Endodermal cell (in vitro differentiated cells): ENCODE results near the gene ZNF335. TPM values are rescaled to one million over a fixed set of nuclear protein-coding genes. Genes with fewer than 3 reads are reported as not detected.

ENCODE experiments used
- DNase-seq: peaks from one replicate; pipeline ENCODE4 v3.0.0-alpha.2; 2017
- H3K27ac ChIP-seq: 2 replicates; pipeline ENCODE4 v1.5.1; 2013; ENCODE audit warnings: mild to moderate bottlenecking, low read depth, low read length, moderate library complexity
- H3K27me3 ChIP-seq: 2 replicates; pipeline ENCODE4 v1.6.1; 2013; ENCODE audit warnings: mild to moderate bottlenecking, low read length, moderate library complexity; ENCODE audit not compliant: insufficient read depth, control insufficient read depth, poor library complexity, severe bottlenecking
- H3K36me3 ChIP-seq: 2 replicates; pipeline ENCODE4 v1.7.0; 2013; ENCODE audit warnings: mild to moderate bottlenecking, low read length, moderate library complexity; ENCODE audit not compliant: control insufficient read depth, insufficient read depth
- H3K4me1 ChIP-seq: one replicate; pipeline ENCODE4 v1.7.0; 2013; ENCODE audit warnings: low read length; ENCODE audit not compliant: control insufficient read depth, insufficient read depth
- H3K4me3 ChIP-seq: 2 replicates; pipeline ENCODE4 v1.5.1; 2013; ENCODE audit warnings: mild to moderate bottlenecking, low read length, moderate library complexity
- H3K9ac ChIP-seq: 2 replicates; pipeline ENCODE4 v1.6.1; 2013; ENCODE audit warnings: mild to moderate bottlenecking, low read length, moderate library complexity; ENCODE audit not compliant: poor library complexity, severe bottlenecking; ENCODE audit errors: extremely low read depth
- H3K9me3 ChIP-seq: 2 replicates; pipeline ENCODE4 v1.6.1; 2013; ENCODE audit warnings: mild to moderate bottlenecking, low read length, moderate library complexity; ENCODE audit not compliant: control insufficient read depth
- H3K27ac Mint-ChIP-seq: 2 replicates; pipeline ENCODE4 v1.8.0; 2020; ENCODE audit warnings: mixed read lengths
- H3K27me3 Mint-ChIP-seq: 2 replicates; pipeline ENCODE4 v1.8.0; 2021; ENCODE audit warnings: mild to moderate bottlenecking, mixed read lengths; ENCODE audit not compliant: insufficient read depth
- H3K36me3 Mint-ChIP-seq: 2 replicates; pipeline ENCODE4 v1.8.0; 2020; ENCODE audit warnings: low read depth, mixed read lengths
- H3K4me1 Mint-ChIP-seq: 2 replicates; pipeline ENCODE4 v1.8.0; 2020; ENCODE audit warnings: mixed read lengths
- H3K4me3 Mint-ChIP-seq: 2 replicates; pipeline ENCODE4 v1.8.0; 2020; ENCODE audit warnings: mild to moderate bottlenecking, moderate library complexity, mixed read lengths
- H3K9me3 Mint-ChIP-seq: 2 replicates; pipeline ENCODE4 v1.8.0; 2020; ENCODE audit warnings: mild to moderate bottlenecking, mixed read lengths
- WGBS, 2 experiments: methylation state at CpG; one replicate each; pipeline versions ENCODE4 v1.1.5 to v1.1.7; 2013; ENCODE audit warnings: missing lambda C conversion rate in 2 of 2, mixed read lengths in 1 of 2; ENCODE audit not compliant: insufficient coverage in 1 of 2, insufficient read length in 1 of 2; 5-methylcytosine and 5-hydroxymethylcytosine counted together
- total RNA-seq, 2 donors: library from RNA; stranded (reverse); fragmentation: NEBNext Ultra II Directional in 1 of 2; extraction: Animal tissue kit (Norgen Biotek cat#: 25700) in 1 of 2; gene quantifications; 2 replicates in 1 of 2; 3 replicates in 1 of 2; pipeline ENCODE4 v1.2.1, GENCODE V29; 2021
- TF ChIP-seq, protein P1 (sequence below): fragments of 200-600 bp; sonication (generic); conservative IDR thresholded peaks from 2 replicates; pipeline ENCODE4 v1.5.0; 2021; ENCODE audit warnings: antibody characterized with exemption, mild to moderate bottlenecking

ZNF335 gene
- total RNA-seq, 2 donors from 2014 or later: 18.3 to 21.0 TPM

DNA sequence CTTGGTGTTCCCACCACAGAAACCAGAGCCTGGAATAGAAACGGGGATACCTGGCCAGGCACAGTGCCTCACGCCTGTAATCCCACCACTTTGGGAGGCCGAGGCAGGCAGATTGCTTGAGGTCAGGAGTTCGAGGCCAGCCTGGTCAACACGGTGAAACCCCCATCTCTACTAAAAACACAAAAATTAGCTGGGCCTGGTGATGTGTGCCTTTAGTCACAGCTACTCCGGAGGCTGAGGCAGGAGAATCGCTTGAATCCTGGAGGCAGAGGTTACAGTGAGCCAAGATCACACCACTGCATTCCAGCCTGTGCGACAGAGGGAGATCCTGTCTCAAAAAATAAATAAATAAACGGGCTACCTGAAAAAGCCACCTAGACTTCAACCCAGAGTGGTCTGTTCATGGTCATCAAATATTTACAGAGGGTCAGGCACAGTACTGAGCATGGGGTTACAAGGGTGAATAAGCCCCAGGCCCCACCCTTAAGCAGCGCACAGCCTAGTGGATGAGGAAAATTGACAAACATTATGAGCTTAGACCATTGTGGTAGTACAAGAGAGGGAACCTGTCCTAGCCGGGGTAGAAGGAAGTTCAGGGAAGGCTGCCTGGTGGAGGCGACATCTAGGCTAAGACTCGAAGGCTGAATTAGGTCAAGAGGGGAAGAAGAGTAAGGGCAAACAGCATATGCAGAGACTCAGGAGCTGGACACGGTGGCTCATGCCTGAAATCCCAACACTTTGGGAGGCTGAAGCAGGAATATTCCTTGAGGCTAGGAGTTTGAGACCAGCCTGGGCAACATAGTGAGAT lies 44.7 kb downstream of the ZNF335 start:
- H3K4me3 Mint-ChIP-seq: no peak overlapping the region
- no peaks in the 10 kb centered on the region for H3K9me3 ChIP-seq
- no peak for DNase-seq
- H3K4me3 ChIP-seq: no peak overlapping the region
- no peaks in the 10 kb centered on the region for H3K36me3 Mint-ChIP-seq
- no peaks in the 10 kb centered on the region for H3K27me3 Mint-ChIP-seq
- H3K9me3 Mint-ChIP-seq: no peaks in the 10 kb centered on the region
- TF ChIP-seq, protein P1, sequence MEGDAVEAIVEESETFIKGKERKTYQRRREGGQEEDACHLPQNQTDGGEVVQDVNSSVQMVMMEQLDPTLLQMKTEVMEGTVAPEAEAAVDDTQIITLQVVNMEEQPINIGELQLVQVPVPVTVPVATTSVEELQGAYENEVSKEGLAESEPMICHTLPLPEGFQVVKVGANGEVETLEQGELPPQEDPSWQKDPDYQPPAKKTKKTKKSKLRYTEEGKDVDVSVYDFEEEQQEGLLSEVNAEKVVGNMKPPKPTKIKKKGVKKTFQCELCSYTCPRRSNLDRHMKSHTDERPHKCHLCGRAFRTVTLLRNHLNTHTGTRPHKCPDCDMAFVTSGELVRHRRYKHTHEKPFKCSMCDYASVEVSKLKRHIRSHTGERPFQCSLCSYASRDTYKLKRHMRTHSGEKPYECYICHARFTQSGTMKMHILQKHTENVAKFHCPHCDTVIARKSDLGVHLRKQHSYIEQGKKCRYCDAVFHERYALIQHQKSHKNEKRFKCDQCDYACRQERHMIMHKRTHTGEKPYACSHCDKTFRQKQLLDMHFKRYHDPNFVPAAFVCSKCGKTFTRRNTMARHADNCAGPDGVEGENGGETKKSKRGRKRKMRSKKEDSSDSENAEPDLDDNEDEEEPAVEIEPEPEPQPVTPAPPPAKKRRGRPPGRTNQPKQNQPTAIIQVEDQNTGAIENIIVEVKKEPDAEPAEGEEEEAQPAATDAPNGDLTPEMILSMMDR: no peak
- H3K36me3 ChIP-seq: no peaks in the 10 kb centered on the region
- peaks cover 17% of the 10 kb centered on the region for H3K4me1 Mint-ChIP-seq
- no peak overlapping the region for H3K9ac ChIP-seq
- 93 to 98% methylated on average over 12 to 14 of the region's 14 CpGs for WGBS, 2 experiments
- no peak overlapping the region for H3K27ac ChIP-seq
- H3K27me3 ChIP-seq: no peaks in the 10 kb centered on the region
- H3K4me1 ChIP-seq: peaks cover 4% of the 10 kb centered on the region
- no peak overlapping the region for H3K27ac Mint-ChIP-seq

DNA sequence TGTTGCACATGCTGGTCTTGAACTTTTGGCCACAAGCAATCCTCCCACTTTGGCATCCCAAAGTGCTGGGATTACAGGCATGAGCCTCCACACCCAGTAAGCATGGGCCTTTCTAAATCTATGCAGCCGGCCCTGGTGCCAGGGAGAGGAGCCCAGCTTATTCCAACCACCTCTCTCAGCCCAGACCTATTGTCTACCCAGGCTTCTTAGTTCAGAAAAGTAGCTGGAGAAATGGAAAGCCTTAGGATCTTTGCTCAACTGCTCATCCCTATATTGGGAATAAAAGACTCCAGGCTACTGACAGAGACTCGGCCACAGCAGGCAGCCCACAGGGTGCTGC lies 45.3 kb downstream of the ZNF335 start:
- H3K9me3 ChIP-seq: no peaks in the 10 kb centered on the region
- peaks cover 15% of the 10 kb centered on the region for H3K4me1 Mint-ChIP-seq
- no peak overlapping the region for H3K4me3 ChIP-seq
- no peak overlapping the region for H3K4me3 Mint-ChIP-seq
- H3K27ac ChIP-seq: no peak overlapping the region
- H3K9ac ChIP-seq: no peak overlapping the region
- H3K27ac Mint-ChIP-seq: no peak overlapping the region
- WGBS, 2 experiments: 90 to 100% methylated on average over 1 to 2 of the region's 2 CpGs
- no peaks in the 10 kb centered on the region for H3K36me3 Mint-ChIP-seq
- H3K9me3 Mint-ChIP-seq: no peaks in the 10 kb centered on the region
- H3K27me3 ChIP-seq: no peaks in the 10 kb centered on the region
- H3K4me1 ChIP-seq: peaks cover 4% of the 10 kb centered on the region
- TF ChIP-seq, protein P1: no peak
- no peaks in the 10 kb centered on the region for H3K36me3 ChIP-seq
- peaks cover 3% of the 10 kb centered on the region for H3K27me3 Mint-ChIP-seq
- DNase-seq: no peak

DNA sequence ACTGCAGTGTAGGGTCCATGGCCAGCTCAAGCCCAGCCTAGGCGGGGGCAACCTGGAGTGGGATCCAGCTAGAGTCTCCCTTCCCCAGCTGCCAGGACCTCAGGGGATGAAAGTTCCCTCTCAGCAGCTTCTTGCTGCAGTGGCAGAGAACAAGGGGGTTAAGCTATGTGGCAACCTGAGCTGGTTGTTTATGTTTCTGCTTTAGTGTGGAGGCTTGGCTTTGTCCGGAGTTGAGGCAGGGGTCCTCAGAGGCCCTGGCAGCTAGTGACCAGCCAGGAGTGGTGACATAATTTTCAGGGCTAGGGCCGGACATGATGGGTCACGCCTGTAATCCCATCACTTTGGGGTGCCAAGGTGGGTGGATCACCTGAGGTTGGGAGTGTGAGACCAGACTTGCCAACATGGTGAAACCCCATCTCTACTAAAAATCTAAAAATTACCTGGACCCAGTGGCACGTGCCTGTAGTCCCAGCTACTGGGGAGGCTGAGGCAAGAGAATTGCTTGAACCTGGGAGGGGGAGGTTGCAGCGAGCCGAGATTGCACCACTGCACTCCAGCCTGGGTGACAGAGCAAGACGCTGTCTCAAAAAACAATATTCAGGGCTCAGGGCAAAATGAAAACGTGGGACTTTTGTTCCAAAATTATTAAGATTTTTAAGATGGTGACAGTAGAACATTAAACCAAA lies 46.0 kb downstream of the ZNF335 start:
- no peak overlapping the region for H3K4me3 ChIP-seq
- 81 to 93% methylated on average over 3 to 9 of the region's 9 CpGs for WGBS, 2 experiments
- H3K27me3 ChIP-seq: no peaks in the 10 kb centered on the region
- H3K4me1 ChIP-seq: peaks cover 4% of the 10 kb centered on the region
- Mint-ChIP-seq H3K4me3 (no peak overlapping the region), H3K9me3 (no peaks in the 10 kb centered on the region), H3K27ac (peak overlapping the region; percentile 30), H3K4me1 (peaks cover 15% of the 10 kb centered on the region), H3K27me3 (peaks cover 10% of the 10 kb centered on the region), H3K36me3 (no peaks in the 10 kb centered on the region)
- H3K36me3 ChIP-seq: no peaks in the 10 kb centered on the region
- H3K9me3 ChIP-seq: no peaks in the 10 kb centered on the region
- DNase-seq: no peak
- H3K27ac ChIP-seq: no peak overlapping the region
- H3K9ac ChIP-seq: no peak overlapping the region
- TF ChIP-seq, protein P1: no peak
